GM19455 (cell line): Measurements from ENCODE around the gene PPP3CB.

Experiments
- ATAC-seq: cut with Tn5 transposase; IDR thresholded peaks from one replicate; pipeline ENCODE4 v1.9.1; 2021; ENCODE audit not compliant: unreplicated experiment

The PPP3CB gene

DNA sequence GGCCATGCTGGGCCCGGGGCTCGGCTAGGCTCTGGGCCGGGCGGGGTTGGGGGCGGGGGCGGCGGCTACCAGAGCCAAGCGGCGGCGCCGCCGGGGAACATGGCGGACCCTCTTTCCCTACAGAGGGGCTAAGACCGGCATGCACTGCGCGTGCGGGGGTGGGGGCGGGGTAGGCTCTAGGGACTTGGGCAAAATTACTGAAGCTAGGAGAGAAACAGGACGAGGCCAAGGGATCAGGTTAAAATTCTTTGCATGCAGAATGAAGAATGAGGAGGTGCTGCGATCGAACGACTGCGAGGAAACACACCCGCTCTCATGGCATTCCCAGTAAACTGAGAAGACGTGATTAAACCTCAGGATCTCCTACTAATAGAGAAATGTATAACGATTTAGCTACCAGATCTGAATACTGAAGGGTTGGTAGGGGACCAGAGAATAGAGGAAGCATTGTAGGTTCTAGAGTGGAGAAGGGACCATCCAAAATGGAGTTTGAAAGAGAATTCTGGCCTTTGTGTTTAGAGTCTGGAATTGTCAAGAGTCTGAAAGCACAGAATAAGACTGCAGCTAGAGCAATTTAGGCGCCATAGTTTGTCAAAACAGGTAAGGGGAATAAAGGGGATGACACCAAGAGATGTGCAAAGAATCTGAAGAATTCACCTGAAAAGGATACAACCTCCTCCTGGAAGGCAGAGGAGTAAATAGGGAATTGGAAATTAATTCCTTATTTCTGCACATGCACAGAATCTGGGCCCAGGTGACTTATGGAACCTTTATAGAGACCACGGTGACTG lies at the start of gene PPP3CB:
PPP3CB (minus strand) TSS at position 141 of the 791 bp plus-strand sequence; CDS start at position 6, 135 bp downstream.
- ATAC-seq = peak; percentile 52

DNA sequence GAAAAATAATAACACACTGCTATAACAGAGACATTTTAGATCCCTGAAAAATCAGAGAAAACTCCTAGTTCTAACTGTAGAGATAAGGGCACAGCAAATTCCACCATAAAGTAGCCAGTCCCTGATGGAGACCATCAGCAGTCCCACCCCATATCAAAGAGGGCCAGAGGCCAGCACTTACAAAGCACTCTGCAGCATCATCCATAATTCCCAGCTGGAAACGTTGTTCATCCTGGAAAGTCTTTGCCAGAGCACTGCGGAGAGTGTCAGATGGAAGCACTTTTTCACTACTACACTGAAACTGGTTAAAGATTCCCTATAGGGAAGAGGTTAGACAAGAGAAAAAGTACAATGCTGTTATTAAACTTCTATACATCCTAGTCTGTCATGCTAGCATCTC lies 49.5 kb upstream of the PPP3CB start:
- no peak for ATAC-seq

DNA sequence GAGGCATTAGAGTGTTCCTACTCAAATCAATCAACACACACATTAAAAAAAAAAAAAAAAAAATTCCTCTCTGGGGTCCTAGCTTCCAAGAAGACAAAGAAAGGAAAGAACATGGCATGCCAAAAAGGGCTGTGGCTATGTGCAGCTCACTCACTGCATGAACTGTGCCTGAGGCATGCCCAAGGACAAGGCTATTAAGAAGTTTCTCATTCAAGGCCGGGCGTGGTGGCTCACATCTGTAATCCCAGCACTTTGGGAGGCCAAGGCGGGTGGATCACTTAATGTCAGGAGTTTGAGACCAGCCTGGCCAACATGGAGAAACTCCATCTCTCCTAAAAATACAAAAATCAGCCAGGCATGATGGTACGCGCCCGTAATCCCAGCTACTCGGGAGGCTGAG lies 41.9 kb upstream of the PPP3CB start:
- no peak for ATAC-seq

DNA sequence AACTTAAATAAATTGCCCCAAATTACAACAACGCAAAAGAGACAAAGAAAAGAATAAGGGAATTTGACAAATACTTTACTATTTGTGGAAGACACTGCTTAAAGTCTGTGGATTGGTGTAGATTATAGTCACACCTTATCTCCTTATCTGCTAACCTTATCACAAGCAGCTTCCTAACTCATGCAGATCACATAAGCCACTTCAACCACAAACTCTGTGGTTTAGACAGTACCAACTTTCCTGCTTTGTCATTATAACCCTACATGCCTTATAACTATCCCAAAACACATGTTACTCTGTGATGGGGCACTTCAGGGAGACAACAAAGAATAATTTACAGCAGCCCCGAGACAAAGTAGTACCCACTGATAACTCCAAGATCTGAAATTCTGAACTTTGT lies 41.5 kb upstream of the PPP3CB start:
- no peak for ATAC-seq

DNA sequence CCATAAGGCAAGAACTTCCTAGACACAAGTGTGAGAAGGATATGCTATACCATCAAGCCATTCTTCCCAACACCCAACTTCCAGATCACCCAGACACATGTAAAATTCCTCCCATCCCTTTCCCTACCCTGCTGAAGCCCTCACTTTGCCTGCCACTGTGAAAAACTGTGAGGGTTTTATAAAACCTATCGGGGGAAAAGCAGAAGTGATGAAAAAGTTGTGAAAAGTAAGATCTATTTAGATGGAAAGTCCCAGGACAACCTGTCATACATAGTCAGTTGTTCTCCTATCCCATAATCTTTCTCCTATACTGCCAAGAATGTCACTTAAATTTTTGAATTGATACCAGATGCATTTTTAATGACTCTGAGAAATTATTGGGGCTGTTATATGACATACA lies 39.0 kb upstream of the PPP3CB start:
- no peak for ATAC-seq

DNA sequence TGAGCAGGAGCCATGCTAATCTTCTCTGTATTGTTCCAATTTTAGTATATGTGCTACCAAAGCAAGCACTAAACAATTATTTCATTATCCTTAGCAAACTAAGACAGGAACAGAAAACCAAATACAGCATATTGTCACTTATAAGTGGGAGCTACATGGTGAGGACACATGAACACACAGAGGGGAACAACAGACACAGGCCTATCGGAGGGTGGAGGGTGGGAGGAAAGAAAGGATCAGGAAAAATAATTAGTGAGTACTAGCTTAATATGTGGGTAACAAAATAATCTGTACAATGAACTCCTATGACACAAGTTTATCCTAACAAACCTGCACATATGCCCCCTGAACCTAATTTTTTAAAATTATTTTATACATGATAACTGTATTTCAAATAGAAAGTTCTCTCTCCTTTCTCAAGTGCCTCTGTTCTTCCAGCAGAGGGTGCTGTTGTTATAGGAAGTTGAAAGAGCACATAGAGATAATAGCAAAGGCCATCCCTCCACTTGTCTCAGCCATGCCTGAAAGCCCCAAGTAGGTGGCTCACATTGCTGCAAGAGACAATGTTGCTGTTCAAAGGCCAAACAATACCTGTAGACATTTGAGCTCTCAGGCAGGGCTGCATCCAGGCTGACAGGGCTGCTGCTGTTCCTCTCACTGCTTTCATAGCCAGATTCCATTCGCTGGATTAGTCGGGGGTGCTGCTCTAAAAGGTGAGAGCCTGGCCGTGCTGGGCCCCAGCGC lies 33.4 kb upstream of the PPP3CB start:
- no peak for ATAC-seq

DNA sequence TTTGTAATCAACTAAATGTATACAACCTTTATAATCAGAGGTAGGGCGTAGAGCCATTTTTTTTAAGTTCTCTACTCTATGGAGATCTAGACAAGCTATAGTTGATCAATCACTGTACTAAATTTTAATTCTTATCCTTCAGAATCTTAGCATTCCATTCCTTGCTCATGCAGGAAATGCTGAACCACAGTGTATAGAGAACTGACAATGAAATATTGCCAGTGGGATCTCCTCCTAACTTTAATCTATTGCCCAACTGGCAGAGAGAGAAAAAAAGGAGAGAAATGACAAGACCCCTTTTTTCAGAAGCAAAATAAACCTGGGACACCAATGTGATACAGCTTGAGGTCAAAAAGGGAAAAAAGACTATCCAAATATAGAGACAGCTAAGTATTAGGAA lies 26.4 kb upstream of the PPP3CB start:
- no peak for ATAC-seq

DNA sequence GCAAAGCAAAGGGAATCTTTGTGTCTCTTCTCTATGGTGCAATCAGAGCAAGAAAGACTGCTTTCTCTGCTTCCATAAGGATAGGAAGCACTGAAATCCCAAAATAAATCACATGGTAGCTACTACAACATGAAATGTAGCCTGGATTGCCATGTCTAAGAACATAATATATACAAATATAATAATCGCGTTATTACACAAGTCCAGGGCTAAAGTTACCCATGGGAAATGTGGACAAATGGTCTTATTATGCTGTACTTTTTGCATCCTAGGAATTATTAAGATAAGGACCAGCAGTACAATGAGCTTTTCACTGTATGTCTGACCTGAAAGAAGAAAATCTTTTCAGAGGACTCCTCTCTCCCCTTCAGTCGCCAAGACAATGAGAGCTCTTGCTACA lies 23.5 kb upstream of the PPP3CB start:
- ATAC-seq = no peak

DNA sequence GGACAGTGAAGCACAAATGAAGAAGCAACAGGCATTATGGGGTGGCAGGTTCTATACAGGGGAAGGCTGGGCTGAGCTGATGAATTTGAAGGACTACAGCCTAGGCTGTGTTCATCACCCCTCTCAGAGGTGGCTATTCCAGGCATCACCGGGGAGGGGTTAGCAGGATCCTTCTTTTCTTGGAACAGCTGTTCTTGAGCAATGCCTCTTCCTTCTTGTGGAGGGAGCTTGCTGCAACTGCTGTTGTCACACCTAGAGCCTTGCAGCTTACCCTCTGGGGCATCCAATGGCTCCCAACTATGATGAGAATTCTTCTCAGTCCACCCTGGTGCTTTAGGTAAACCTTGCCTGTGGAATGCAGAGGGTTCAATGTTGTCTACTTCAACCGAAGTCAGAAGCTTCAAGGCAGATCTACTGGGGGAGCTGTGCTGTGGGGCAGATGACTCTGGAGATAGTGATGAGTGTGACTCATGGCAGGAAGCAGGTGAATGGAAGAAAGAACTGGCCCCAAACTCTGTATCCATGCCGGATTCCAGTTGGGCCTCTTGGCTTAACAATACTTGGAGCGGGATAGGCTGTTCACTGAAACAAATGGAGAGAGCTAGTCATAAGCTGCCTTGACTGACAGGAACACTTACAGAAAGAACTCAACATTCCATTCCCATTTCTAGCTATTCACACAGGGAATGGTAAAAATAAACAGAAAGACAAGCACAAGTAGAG lies 21.5 kb upstream of the PPP3CB start:
- ATAC-seq = no peak

DNA sequence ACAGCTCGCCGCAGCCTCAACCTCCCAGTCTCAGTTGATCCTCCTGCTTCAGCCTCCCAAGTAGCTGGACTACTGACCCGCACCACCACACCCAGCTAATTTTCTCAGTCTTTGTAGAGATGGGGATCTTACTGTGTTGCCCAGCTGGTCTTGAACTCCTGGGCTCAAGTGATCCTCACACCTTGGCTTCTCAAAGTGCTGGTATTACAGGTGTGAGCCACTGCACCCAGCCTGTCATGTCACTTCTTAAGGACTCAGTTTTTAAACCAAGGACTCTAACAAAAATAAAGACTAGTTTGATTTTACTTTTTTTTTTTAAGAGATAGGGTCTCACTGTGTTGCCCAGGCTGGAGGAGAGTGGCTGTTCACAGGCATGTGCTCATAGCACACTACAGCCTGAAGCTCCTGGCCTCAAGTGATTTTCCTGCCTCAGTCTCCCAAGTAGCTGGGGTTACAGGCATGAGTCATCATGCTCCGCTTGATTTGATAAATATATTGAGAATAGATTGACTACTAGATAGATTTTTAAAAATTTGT lies 16.5 kb upstream of the PPP3CB start:
- no peak for ATAC-seq

DNA sequence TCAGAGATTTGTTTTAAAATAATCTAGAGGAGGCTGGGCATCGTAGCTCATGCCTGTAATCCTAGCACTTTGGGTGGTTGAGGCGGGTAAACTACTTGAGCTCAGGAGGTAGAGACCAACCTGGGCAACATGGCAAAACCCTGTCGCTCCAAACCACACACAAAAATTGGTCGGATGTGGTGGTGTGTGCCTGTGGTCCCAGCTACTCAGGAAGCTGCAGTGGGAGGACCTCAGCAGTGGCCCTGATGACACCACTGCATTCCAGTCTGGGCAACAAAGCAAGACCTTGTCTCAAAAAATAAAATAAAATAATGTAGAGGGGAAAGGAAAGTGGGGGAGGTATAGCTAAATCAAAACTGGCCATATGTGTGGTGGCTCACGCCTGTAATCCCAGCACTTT lies 13.9 kb upstream of the PPP3CB start:
- ATAC-seq = no peak

DNA sequence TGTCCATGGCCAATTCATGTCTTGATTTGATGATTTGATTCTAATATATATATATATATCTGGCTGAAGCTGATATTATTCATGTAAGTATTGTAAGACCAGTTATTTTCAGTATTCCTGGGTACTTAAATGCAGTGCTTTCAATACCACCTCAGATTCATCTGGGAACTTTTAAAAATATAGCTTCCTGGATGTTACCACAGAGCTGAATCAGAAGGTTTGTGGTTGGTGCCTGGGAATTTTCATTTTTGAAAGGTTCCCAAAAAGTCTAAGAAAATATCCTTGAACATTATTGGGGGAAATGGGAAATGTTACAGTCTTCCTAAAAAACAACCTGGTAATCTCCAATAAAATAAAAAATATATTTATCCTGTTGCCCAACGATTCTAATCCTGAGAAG lies 10.7 kb upstream of the PPP3CB start:
- ATAC-seq = no peak

DNA sequence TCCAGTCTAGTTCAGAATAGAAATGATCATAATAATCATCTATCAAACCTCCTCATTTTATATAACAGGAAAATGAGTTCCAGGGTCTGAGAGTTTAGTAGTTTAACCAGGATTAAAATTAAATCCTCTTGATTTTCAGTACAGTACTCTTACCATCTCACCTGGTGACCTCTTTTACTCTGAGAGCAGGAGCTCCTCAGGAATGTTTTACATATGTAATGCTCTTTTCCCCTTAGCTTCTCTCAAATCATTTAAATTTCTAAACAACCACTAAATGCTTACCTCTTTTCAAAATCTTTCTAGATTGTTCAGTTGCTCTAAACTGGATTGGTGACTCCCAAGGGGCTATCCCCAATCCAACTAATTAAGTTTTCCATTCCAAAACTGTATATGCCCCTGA lies 10.2 kb upstream of the PPP3CB start:
- ATAC-seq = no peak

DNA sequence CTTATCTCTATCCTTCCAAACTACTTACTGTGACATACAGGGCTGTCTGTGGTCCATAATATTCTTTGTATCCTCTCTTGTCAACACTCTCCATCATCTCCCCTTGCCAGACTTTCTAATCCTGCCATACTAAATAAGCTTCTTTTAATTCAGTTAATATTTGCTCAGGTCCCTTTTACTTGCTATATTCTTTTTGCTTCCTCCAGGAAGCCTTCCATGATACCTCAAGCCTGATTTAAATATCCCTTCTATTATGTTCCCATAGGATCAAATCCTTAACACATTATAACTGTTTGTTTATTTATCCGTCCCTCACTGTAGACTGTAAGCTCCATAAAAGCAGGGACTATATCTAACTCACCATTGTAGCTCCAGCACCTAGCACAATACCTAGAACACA lies 7.2 kb upstream of the PPP3CB start:
- no peak for ATAC-seq

DNA sequence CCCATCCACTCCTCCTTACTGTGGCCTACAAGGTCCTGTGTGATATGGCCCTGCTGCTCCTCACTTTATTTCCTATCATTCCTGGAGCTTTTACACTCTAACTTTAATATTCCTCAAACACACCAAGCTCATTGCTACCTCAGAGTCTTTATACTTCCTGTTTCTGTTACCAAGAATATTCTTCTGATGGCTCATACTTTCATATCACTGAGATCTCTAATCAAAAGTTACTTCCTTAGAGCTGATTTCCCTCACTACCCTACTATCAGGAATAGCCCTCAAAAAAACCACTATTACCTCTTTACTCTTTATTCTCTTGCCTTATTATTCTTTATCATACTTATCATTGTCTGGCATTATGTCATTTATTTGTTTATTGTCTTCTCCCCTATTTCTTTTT lies 5.8 kb upstream of the PPP3CB start:
- ATAC-seq = no peak

DNA sequence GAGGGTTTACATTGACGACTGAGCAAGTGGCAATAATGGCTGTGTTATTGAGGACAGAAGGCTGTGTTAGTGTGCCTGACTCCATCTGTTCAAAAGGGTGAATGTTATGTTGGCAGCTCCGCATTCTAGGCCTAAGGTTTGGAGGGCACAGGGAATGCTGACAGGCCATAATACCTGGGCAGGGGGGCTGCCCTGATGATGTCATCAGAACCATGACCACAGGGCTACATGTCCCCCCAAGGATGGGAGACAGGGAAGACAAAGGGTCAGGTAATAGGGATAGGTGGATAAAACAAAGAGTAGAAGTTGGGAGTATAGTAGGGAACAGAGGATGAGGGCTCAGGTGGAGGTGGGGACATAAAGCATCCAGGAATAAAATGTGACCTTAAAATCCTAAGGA lies 1.8 kb upstream of the PPP3CB start:
- no peak for ATAC-seq

DNA sequence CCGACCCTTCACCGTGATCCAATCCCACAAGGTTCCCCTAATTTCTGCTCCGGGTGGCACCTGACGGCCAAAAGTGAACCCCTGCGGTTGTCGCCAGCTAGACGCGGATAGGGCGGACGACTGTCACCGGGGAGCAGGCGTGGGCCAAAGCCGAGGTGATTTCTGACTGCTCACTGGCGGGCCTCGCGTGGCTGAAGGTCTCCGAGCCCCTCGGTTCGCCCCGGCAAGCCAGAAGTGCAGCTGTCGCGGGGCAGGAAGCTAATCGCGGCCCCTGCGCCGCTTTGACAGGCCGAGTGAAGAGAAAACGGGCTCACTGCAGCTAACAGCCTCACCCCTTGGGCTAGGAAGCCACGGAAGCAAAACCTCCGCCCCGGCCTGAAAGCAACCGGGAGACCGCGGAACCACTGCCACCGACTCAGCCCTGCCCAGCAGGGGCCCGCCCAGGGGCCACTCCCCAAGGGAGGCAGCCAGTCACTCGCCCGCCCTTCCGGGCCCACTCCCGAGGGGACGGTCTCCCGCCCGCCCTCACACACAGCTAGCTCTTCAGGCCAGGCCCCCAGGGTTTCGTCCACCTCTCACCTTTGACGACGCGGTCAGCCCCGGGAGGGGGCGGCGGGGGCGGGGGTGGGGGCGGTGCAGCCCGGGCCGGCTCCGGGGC lies 469 bp downstream of the PPP3CB start:
- peak; percentile 90 for ATAC-seq

DNA sequence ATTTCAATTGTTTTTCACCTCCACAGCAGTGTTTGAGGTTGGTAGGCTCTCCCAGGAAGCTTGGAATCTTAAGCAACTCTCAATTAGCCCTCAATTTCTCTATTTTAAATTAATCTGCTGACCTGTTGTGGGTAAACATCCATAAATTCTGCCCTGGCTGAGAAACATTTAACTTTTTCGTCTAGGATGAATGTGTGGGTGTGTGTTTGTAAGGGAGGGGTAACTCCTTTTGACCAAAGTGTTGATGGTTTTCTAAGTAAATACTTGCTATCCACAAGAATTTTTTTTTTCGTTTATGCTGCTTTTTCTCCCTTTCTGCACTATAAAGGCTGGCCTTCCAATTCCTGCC lies 973 bp downstream of the PPP3CB start:
- ATAC-seq = no peak

DNA sequence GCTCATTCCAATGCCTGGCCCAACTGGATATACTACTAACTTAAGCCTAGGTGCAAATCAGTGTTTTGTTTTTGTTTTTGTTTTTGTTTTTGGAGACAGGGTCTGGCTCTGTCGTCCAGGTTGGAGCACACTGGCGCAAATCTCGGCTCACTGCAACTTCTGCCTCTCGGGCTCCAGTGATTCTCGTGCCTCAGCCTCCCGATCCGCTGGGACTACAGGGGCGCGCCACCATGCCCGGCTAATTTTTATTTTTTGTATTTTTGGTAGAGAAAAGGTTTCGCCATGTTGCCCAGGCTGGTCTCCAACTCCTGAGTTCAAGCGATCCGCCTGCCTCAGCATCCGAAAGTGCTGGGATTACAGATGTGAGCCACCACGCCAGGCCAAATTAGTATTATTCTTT lies 1.6 kb downstream of the PPP3CB start:
- ATAC-seq = no peak

DNA sequence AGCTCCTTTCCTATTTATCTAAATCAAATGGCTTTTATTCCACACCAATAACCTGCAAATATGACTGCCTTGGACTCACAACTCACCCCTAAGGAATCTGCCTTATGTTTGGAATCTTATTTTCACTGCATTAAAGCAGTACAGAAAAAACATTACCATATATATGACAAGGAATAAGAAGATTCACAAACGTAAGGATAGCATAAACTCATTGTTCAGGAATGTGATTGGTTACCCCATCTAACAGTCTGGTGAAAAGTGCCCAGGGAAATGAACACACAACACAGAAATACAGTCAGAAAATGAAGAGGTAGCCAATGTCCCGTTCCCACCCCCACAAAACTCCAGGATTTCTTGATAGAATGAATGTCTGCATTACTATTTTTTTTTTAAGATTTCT lies 2.0 kb downstream of the PPP3CB start:
- no peak for ATAC-seq

DNA sequence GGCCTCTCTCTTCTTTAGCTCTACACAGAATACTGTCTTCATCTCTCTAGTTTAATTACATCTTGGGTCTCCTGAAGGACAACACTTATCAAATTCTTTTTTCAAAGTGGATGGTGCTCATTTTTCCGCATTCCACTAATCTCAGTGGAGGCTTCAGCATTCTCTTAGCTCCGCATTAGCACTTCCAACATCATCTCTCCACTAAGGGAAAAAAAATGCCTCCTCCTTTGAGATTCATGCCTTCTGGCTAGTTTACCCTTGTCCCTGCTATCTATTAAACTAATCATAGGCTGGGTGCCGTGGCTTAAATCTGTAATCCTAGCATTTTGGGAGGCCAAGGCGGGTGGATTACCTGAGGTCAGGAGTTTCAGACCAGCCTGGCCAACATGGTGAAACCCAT lies 9.2 kb downstream of the PPP3CB start:
- ATAC-seq = no peak
